Vagina (tissue), 2 donors: Measurements from ENCODE around the gene HIBCH.

Source experiments
- CTCF ChIP-seq, 3 experiments: fragments of 450-650 bp in 2 of 3; fragments of 200-600 bp in 1 of 3; sonication (generic) in 1 of 3; IDR thresholded peaks; one replicate each; pipeline ENCODE4 v1.5.1; 2017 to 2019; ENCODE audit warnings: antibody characterized with exemption in 3 of 3, mild to moderate bottlenecking in 2 of 3, moderate library complexity in 2 of 3
- POLR2A ChIP-seq, 2 donors: fragments of 450-650 bp; IDR thresholded peaks; one replicate each; pipeline ENCODE4 v1.6.1; 2017; ENCODE audit warnings: antibody characterized with exemption in 2 of 2, mild to moderate bottlenecking in 2 of 2, moderate library complexity in 2 of 2

- TF ChIP-seq CTCF (IDR thresholded peaks at IDR 0.05): no peak
- no peak for TF ChIP-seq POLR2A (IDR thresholded peaks at IDR 0.05)
These were observed 47.2 kb downstream of the HIBCH start for GRCh38 chr2:190272457-190272842.
